IPS DF 6.9 (cell line): ENCODE results near the gene TIMM9.

Experiments used
- DNase-seq: peaks from one replicate; pipeline ENCODE4 v3.0.0-alpha.2; 2013; ENCODE audit warnings: low read depth, low spot score
- H3K27ac ChIP-seq: one replicate; pipeline ENCODE4 v1.5.1; 2013; ENCODE audit warnings: low read length, control low read depth
- H3K27me3 ChIP-seq: 2 replicates; pipeline ENCODE4 v1.6.1; 2013; ENCODE audit warnings: mild to moderate bottlenecking, low read length; ENCODE audit not compliant: control insufficient read depth, insufficient read depth
- H3K36me3 ChIP-seq: 2 replicates; pipeline ENCODE4 v1.6.1; 2013; ENCODE audit warnings: low read length; ENCODE audit not compliant: control insufficient read depth, insufficient read depth
- H3K4me1 ChIP-seq: 2 replicates; pipeline ENCODE4 v1.6.1; 2013; ENCODE audit warnings: low read length; ENCODE audit not compliant: control insufficient read depth, insufficient read depth
- H3K4me3 ChIP-seq: 2 replicates; pipeline ENCODE4 v1.5.1; 2013; ENCODE audit warnings: mild to moderate bottlenecking, low read length
- H3K9me3 ChIP-seq: 2 replicates; pipeline ENCODE4 v1.6.1; 2013; ENCODE audit warnings: low read length, inconsistent platforms; ENCODE audit not compliant: control insufficient read depth, insufficient read depth
- WGBS: extraction: QIAGEN DNeasy Blood & Tissue Kit; methylation state at CpG from one replicate; pipeline ENCODE4 v1.1.7; 2013; ENCODE audit warnings: mixed read lengths, missing lambda C conversion rate; ENCODE audit not compliant: insufficient read length, insufficient coverage; 5-methylcytosine and 5-hydroxymethylcytosine counted together

The TIMM9 gene

GRCh38 chr14:58427281-58428117, at the start of gene TIMM9, which contains the start of gene KIAA0586:
TIMM9 (minus strand) TSS chr14:58427531; CDS start chr14:58411945, 15,586 bp downstream.
KIAA0586 (plus strand) TSS chr14:58427719; CDS start chr14:58428265, 546 bp downstream.
- Histone ChIP-seq H3K4me3 (peak within 1 kb of the TSS; percentile 80), H3K36me3 (no peaks in the 10 kb centered on the region; the same call in 1 of the 2 replicates), H3K27ac (no peak within 1 kb of the TSS), H3K27me3 (no peaks in the 10 kb centered on the region), H3K9me3 (no peaks in the 10 kb centered on the region), H3K4me1 (no peaks in the 10 kb centered on the region)
- peak; percentile 95 for DNase-seq
- WGBS: no CpG with 5 or more reads among the region's 33 CpGs

- H3K4me3 ChIP-seq: no peak overlapping the region
- H3K27ac ChIP-seq: no peak overlapping the region
- no peak for DNase-seq
- H3K4me1 ChIP-seq: no peaks in the 10 kb centered on the region
- H3K27me3 ChIP-seq: no peaks in the 10 kb centered on the region
- no CpG with 5 or more reads among the region's 1 CpG for WGBS
- no peaks in the 10 kb centered on the region for H3K9me3 ChIP-seq
- H3K36me3 ChIP-seq: no peaks in the 10 kb centered on the region
Observed at GRCh38 chr14:58476320-58476719, 49.0 kb upstream of the TIMM9 start.

GRCh38 chr14:58469309-58469708, 42.0 kb upstream of the TIMM9 start:
- WGBS: no CpG with 5 or more reads among the region's 5 CpGs
- H3K36me3 ChIP-seq: peaks cover 2% of the 10 kb centered on the region; the same call in 1 of the 2 replicates
- H3K4me3 ChIP-seq: no peak overlapping the region
- no peak for DNase-seq
- no peaks in the 10 kb centered on the region for H3K4me1 ChIP-seq
- no peaks in the 10 kb centered on the region for H3K27me3 ChIP-seq
- H3K27ac ChIP-seq: no peak overlapping the region
- no peaks in the 10 kb centered on the region for H3K9me3 ChIP-seq

GRCh38 chr14:58467575-58467974, 40.2 kb upstream of the TIMM9 start:
- no peak overlapping the region for H3K4me3 ChIP-seq
- no peak overlapping the region for H3K27ac ChIP-seq
- H3K4me1 ChIP-seq: no peaks in the 10 kb centered on the region
- H3K27me3 ChIP-seq: no peaks in the 10 kb centered on the region
- WGBS: 100% methylated on average over 1 of the region's 2 CpGs
- no peak for DNase-seq
- H3K9me3 ChIP-seq: no peaks in the 10 kb centered on the region
- peaks cover 2% of the 10 kb centered on the region; the same call in 1 of the 2 replicates for H3K36me3 ChIP-seq

GRCh38 chr14:58466459-58466858, 39.1 kb upstream of the TIMM9 start:
- Histone ChIP-seq H3K4me3 (no peak overlapping the region), H3K36me3 (peaks cover 2% of the 10 kb centered on the region; the same call in 1 of the 2 replicates), H3K27ac (no peak overlapping the region), H3K27me3 (no peaks in the 10 kb centered on the region), H3K4me1 (no peaks in the 10 kb centered on the region), H3K9me3 (no peaks in the 10 kb centered on the region)
- no CpG with 5 or more reads among the region's 1 CpG for WGBS
- DNase-seq: no peak

DNA sequence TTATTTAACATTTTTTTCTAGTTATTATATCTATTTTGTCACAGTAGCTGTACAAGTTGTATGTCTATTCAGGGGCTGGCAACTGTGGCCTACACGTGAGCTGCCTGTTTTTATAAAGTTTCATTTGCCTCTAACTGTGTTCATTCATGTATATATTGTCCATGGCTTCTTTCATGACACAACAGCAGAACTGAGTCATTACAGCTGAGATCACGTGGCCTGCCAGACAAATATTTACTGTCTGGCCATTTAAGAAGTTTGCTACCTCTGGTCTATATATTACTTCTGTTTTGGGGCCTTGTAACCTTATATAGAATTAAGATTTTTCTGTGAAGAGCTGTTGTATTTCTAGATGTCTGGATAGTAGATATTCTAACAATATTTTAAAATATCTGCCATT, 38.1 kb upstream of the TIMM9 start:
- Histone ChIP-seq H3K4me3 (no peak overlapping the region), H3K36me3 (peaks cover 2% of the 10 kb centered on the region; the same call in 1 of the 2 replicates), H3K27ac (no peak overlapping the region), H3K4me1 (no peaks in the 10 kb centered on the region), H3K27me3 (no peaks in the 10 kb centered on the region), H3K9me3 (no peaks in the 10 kb centered on the region)
- no CpG with 5 or more reads among the region's 2 CpGs for WGBS
- no peak for DNase-seq

- H3K36me3 ChIP-seq: peaks cover 2% of the 10 kb centered on the region; the same call in 1 of the 2 replicates
- DNase-seq: no peak
- no peak overlapping the region for H3K4me3 ChIP-seq
- H3K27ac ChIP-seq: no peak overlapping the region
- no peaks in the 10 kb centered on the region for H3K9me3 ChIP-seq
- WGBS: no CpG with 5 or more reads among the region's 8 CpGs
- no peaks in the 10 kb centered on the region for H3K27me3 ChIP-seq
- H3K4me1 ChIP-seq: no peaks in the 10 kb centered on the region
Observed at GRCh38 chr14:58464652-58465051, 37.3 kb upstream of the TIMM9 start.

DNA sequence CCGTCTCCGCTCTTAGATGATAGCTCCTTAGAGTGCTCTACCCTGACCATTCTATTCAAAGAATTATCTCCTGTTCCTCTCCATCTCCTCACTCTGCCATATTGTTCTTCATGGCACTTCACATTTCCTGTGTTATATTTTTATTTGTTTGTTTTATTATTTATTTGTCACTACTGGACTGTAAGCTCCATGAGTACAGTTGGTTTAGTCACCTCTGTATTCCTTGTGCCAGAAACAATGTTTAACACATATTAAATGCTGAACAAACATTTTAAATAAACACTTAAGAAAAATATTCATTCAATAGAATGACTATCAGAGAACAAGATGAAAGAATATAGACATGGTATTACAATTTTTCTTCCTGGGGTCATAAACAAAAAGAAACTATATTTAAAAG, 35.8 kb upstream of the TIMM9 start:
- Histone ChIP-seq H3K27ac (no peak overlapping the region), H3K27me3 (no peaks in the 10 kb centered on the region), H3K36me3 (peaks cover 2% of the 10 kb centered on the region; the same call in 1 of the 2 replicates), H3K4me3 (no peak overlapping the region), H3K9me3 (no peaks in the 10 kb centered on the region), H3K4me1 (no peaks in the 10 kb centered on the region)
- no peak for DNase-seq
- no CpG with 5 or more reads among the region's 2 CpGs for WGBS

DNA sequence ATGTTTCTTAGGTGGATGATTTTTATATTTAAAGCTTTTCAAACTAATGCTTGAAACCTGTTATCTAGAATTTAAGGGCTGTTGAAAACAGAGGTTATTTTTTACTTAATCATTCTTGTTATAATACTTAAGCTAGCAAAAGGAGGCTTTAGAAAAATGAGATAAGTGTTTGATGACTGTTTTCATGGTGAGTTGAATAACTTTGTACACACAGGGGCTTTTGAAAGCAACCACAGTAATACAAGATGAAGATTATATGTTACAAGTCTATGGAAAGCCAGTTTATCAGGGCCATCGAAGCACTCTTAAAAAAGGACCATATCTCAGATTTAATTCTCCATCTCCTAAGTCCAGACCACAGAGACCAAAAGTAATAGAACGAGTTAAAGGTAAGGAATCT, 33.4 kb upstream of the TIMM9 start:
- H3K4me1 ChIP-seq: no peaks in the 10 kb centered on the region

GRCh38 chr14:58455593-58456265, 28.4 kb upstream of the TIMM9 start:
- DNase-seq: no peak
- Histone ChIP-seq H3K9me3 (no peaks in the 10 kb centered on the region), H3K27me3 (no peaks in the 10 kb centered on the region), H3K4me3 (no peak overlapping the region), H3K4me1 (no peaks in the 10 kb centered on the region), H3K27ac (no peak overlapping the region), H3K36me3 (no peaks in the 10 kb centered on the region)
- WGBS: no CpG with 5 or more reads among the region's 9 CpGs

More for the DNA sequence above, 33.4 kb upstream of the TIMM9 start:
- Histone ChIP-seq H3K27me3 (no peaks in the 10 kb centered on the region), H3K27ac (no peak overlapping the region), H3K36me3 (no peaks in the 10 kb centered on the region), H3K9me3 (no peaks in the 10 kb centered on the region), H3K4me3 (no peak overlapping the region)
- DNase-seq: no peak
- no CpG with 5 or more reads among the region's 2 CpGs for WGBS
